H1 (cell line): ENCODE measurements around the gene CACNA1B. TPM values are rescaled to one million over a fixed set of nuclear protein-coding genes. Genes with fewer than 3 reads are reported as not detected.

Experiments used
- EP300 ChIP-seq, 2 experiments: IDR thresholded peaks; 1 replicate in 1 of 2; 2 replicates in 1 of 2; pipeline ENCODE4 v1.6.1; 2011 to 2012; ENCODE audit warnings: low read depth in 2 of 2, low read length in 2 of 2, mild to moderate bottlenecking in 2 of 2, borderline replicate concordance in 1 of 2, inconsistent platforms in 1 of 2, moderate library complexity in 1 of 2
- GABPA ChIP-seq: IDR thresholded peaks from 2 replicates; pipeline ENCODE4 v1.6.1; 2011; ENCODE audit warnings: mild to moderate bottlenecking, low read length, moderate library complexity, borderline replicate concordance; ENCODE audit not compliant: insufficient read depth
- GTF2F1 ChIP-seq: IDR thresholded peaks from 2 replicates; pipeline ENCODE4 v1.6.1; 2012; ENCODE audit warnings: low read depth, low read length, improper control_type of control experiment, borderline replicate concordance
- RXRA ChIP-seq: IDR thresholded peaks from 2 replicates; pipeline ENCODE4 v1.6.1; 2011; ENCODE audit warnings: low read depth, mild to moderate bottlenecking, low read length, moderate library complexity; ENCODE audit not compliant: insufficient read depth
- polyA plus RNA-seq, 7 experiments: library from polyadenylated mRNA; depleted of rRNA in 3 of 7; stranded (reverse) in 5 of 7; unstranded in 2 of 7; fragments of >200 nt in 5 of 7; fragments of 200-250 nt in 2 of 7; gene quantifications; 1 replicate in 5 of 7; 2 replicates in 1 of 7; 4 replicates in 1 of 7; pipeline versions ENCODE4 v1.2.1 to v1.2.3, GENCODE V29; 2011 to 2013; ENCODE audit warnings: missing spikeins in 2 of 7, mixed read lengths in 2 of 7
- total RNA-seq: library from RNA; stranded (reverse); fragmentation: NEBNext Ultra II Directional; extraction: Animal tissue kit (Norgen Biotek cat#: 25700); gene quantifications from 2 replicates; pipeline ENCODE4 v1.2.1, GENCODE V29; 2021
- TF ChIP-seq, protein P1 (sequence below): fragments of 300-600 bp; sonication (generic); IDR thresholded peaks from 2 replicates; pipeline ENCODE4 v1.7.1; 2012; ENCODE audit warnings: low read length, moderate library complexity, mild to moderate bottlenecking, inconsistent platforms; ENCODE audit not compliant: insufficient replicate concordance

The CACNA1B gene
- total and polyA plus RNA-seq, 2 of the 8 experiments (the other 6 are each of a cell fraction or from before 2014, with no cell fraction given) = 1.5 to 5.7 TPM

- TF ChIP-seq, protein P1, sequence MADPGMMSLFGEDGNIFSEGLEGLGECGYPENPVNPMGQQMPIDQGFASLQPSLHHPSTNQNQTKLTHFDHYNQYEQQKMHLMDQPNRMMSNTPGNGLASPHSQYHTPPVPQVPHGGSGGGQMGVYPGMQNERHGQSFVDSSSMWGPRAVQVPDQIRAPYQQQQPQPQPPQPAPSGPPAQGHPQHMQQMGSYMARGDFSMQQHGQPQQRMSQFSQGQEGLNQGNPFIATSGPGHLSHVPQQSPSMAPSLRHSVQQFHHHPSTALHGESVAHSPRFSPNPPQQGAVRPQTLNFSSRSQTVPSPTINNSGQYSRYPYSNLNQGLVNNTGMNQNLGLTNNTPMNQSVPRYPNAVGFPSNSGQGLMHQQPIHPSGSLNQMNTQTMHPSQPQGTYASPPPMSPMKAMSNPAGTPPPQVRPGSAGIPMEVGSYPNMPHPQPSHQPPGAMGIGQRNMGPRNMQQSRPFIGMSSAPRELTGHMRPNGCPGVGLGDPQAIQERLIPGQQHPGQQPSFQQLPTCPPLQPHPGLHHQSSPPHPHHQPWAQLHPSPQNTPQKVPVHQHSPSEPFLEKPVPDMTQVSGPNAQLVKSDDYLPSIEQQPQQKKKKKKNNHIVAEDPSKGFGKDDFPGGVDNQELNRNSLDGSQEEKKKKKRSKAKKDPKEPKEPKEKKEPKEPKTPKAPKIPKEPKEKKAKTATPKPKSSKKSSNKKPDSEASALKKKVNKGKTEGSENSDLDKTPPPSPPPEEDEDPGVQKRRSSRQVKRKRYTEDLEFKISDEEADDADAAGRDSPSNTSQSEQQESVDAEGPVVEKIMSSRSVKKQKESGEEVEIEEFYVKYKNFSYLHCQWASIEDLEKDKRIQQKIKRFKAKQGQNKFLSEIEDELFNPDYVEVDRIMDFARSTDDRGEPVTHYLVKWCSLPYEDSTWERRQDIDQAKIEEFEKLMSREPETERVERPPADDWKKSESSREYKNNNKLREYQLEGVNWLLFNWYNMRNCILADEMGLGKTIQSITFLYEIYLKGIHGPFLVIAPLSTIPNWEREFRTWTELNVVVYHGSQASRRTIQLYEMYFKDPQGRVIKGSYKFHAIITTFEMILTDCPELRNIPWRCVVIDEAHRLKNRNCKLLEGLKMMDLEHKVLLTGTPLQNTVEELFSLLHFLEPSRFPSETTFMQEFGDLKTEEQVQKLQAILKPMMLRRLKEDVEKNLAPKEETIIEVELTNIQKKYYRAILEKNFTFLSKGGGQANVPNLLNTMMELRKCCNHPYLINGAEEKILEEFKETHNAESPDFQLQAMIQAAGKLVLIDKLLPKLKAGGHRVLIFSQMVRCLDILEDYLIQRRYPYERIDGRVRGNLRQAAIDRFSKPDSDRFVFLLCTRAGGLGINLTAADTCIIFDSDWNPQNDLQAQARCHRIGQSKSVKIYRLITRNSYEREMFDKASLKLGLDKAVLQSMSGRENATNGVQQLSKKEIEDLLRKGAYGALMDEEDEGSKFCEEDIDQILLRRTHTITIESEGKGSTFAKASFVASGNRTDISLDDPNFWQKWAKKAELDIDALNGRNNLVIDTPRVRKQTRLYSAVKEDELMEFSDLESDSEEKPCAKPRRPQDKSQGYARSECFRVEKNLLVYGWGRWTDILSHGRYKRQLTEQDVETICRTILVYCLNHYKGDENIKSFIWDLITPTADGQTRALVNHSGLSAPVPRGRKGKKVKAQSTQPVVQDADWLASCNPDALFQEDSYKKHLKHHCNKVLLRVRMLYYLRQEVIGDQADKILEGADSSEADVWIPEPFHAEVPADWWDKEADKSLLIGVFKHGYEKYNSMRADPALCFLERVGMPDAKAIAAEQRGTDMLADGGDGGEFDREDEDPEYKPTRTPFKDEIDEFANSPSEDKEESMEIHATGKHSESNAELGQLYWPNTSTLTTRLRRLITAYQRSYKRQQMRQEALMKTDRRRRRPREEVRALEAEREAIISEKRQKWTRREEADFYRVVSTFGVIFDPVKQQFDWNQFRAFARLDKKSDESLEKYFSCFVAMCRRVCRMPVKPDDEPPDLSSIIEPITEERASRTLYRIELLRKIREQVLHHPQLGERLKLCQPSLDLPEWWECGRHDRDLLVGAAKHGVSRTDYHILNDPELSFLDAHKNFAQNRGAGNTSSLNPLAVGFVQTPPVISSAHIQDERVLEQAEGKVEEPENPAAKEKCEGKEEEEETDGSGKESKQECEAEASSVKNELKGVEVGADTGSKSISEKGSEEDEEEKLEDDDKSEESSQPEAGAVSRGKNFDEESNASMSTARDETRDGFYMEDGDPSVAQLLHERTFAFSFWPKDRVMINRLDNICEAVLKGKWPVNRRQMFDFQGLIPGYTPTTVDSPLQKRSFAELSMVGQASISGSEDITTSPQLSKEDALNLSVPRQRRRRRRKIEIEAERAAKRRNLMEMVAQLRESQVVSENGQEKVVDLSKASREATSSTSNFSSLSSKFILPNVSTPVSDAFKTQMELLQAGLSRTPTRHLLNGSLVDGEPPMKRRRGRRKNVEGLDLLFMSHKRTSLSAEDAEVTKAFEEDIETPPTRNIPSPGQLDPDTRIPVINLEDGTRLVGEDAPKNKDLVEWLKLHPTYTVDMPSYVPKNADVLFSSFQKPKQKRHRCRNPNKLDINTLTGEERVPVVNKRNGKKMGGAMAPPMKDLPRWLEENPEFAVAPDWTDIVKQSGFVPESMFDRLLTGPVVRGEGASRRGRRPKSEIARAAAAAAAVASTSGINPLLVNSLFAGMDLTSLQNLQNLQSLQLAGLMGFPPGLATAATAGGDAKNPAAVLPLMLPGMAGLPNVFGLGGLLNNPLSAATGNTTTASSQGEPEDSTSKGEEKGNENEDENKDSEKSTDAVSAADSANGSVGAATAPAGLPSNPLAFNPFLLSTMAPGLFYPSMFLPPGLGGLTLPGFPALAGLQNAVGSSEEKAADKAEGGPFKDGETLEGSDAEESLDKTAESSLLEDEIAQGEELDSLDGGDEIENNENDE = no peak
- no peak for TF ChIP-seq EP300 (IDR thresholded peaks at IDR 0.05; ENCODE audit: borderline replicate concordance in 1 of 2, low read depth in 2 of 2, low read length in 2 of 2)
- TF ChIP-seq GTF2F1 = no peak
- TF ChIP-seq GABPA = no peak
- TF ChIP-seq RXRA = no peak
Measured at GRCh38 chr9:138053321-138053868, 175.8 kb downstream of the CACNA1B start (continued).
